Measurements from ENCODE around the gene SLC22A31. TPM values are rescaled to one million over a fixed set of nuclear protein-coding genes. Genes with fewer than 3 reads are reported as not detected.

SLC22A31 gene
- polyA plus RNA-seq, 3 donors: 0.26 to 0.75 (median 0.39) TPM

Other genes with a start within 250 kb of the SLC22A31 start
- gene CBFA2T3, start 223.3 kb downstream of the SLC22A31 start, polyA plus RNA-seq (ENCODE audit: insufficient read length in 3 of 3): 1 to 10 TPM; 2.6 to 5.5 (median 2.7) TPM
- gene ACSF3, start 106.7 kb downstream of the SLC22A31 start, polyA plus RNA-seq (ENCODE audit: insufficient read length in 3 of 3): 10 to 100 TPM; 29.7 to 38.0 (median 30.8) TPM
- gene CDH15, start 28.8 kb downstream of the SLC22A31 start, polyA plus RNA-seq (ENCODE audit: insufficient read length in 3 of 3): 1 to 10 TPM; 1.5 to 5.0 (median 2.9) TPM
- gene ZNF778, start 17.2 kb upstream of the SLC22A31 start, polyA plus RNA-seq (ENCODE audit: insufficient read length in 3 of 3): 1 to 10 TPM; 6.7 to 8.4 (median 6.9) TPM

All from renal cortex interstitium (tissue), 3 donors.